A673 (cell line): ENCODE measurements around the gene C9orf50. TPM values are rescaled to one million over a fixed set of nuclear protein-coding genes. Genes with fewer than 3 reads are reported as not detected.

Experiments used
- BruUV-seq: library from RNA; stranded (reverse); fragments of 400-500 nt; replicated peaks from 2 replicates; lab custom pipeline; 2021; lab: Mats Ljungman, UMichigan
- CTCF ChIA-PET: fragments of 300-600 bp; sonication (Branson Sonifier 250); formaldehyde crosslinking; loops from one replicate; lab custom pipeline; 2022; ENCODE audit warnings: antibody characterized with exemption; lab: Charles Lee
- POLR2A ChIA-PET: fragments of 300-600 bp; sonication (Branson Sonifier 250); formaldehyde crosslinking; loops from one replicate; lab custom pipeline; 2022; ENCODE audit warnings: antibody characterized with exemption; ENCODE audit not compliant: low non-redundant PET; lab: Charles Lee
- DNase-seq: peaks from one replicate; pipeline ENCODE4 v3.0.0-alpha.2; 2015; ENCODE audit warnings: low spot score
- H3K27ac ChIP-seq: fragments of 200-600 bp; sonication (generic); 2 replicates; pipeline ENCODE4 v1.5.1; 2016; ENCODE audit warnings: mixed run types, low read depth, mild to moderate bottlenecking, mixed read lengths, antibody characterized with exemption, low read length; ENCODE audit not compliant: poor library complexity, severe bottlenecking
- H3K27me3 ChIP-seq: fragments of 200-600 bp; sonication (generic); replicated peaks from 2 replicates; pipeline ENCODE4 v1.6.1; 2017; ENCODE audit warnings: mixed run types, low read depth, mild to moderate bottlenecking, mixed read lengths, antibody characterized with exemption, low read length; ENCODE audit not compliant: insufficient read depth, poor library complexity
- H3K36me3 ChIP-seq: fragments of 200-600 bp; sonication (generic); 2 replicates; pipeline ENCODE4 v1.6.1; 2016; ENCODE audit warnings: mixed run types, mild to moderate bottlenecking, mixed read lengths, antibody characterized with exemption, low read length; ENCODE audit not compliant: insufficient read depth, poor library complexity, severe bottlenecking
- H3K4me1 ChIP-seq: fragments of 200-600 bp; sonication (generic); 2 replicates; pipeline ENCODE4 v1.6.1; 2017; ENCODE audit warnings: mixed run types, mild to moderate bottlenecking, mixed read lengths, antibody characterized with exemption, low read length; ENCODE audit not compliant: insufficient read depth, poor library complexity, severe bottlenecking
- H3K4me3 ChIP-seq: fragments of 200-600 bp; sonication (generic); 2 replicates; pipeline ENCODE4 v1.5.1; 2016; ENCODE audit warnings: low read depth, mixed run types, mild to moderate bottlenecking, mixed read lengths, low read length; ENCODE audit not compliant: poor library complexity, severe bottlenecking
- H3K9me3 ChIP-seq: fragments of 200-600 bp; sonication (generic); 2 replicates; pipeline ENCODE4 v1.6.1; 2016; ENCODE audit warnings: mixed run types, low read depth, mild to moderate bottlenecking, mixed read lengths, antibody characterized with exemption, low read length; ENCODE audit not compliant: poor library complexity, severe bottlenecking
- EZH2 ChIP-seq: fragments of 200-600 bp; sonication (generic); IDR thresholded peaks from 2 replicates; pipeline ENCODE4 v1.6.1; 2017; ENCODE audit warnings: borderline replicate concordance, low read depth, mild to moderate bottlenecking, mixed read lengths, antibody characterized with exemption, low read length; ENCODE audit not compliant: poor library complexity, severe bottlenecking
- intact Hi-C: fragments of 100-400 bp; cut with micrococcal nuclease; formaldehyde crosslinking; loops from one replicate; pipeline ENCODE4 v1.10.0; 2022; ENCODE audit not compliant: unreplicated experiment
- total RNA-seq: library from RNA; stranded (reverse); gene quantifications from 2 replicates; pipeline ENCODE4 v1.2.3, GENCODE V29; 2021
- TF ChIP-seq, protein P1 (sequence below): fragments of 300-800, 200-600 bp; sonication (generic); conservative IDR thresholded peaks from 2 replicates; pipeline ENCODE4 v1.5.1; 2017; ENCODE audit warnings: low read depth, mild to moderate bottlenecking, antibody characterized with exemption, low read length, moderate library complexity, mixed read lengths

Gene C9orf50
- total RNA-seq, 1 experiment from 2014 or later, result not detected

DNA sequence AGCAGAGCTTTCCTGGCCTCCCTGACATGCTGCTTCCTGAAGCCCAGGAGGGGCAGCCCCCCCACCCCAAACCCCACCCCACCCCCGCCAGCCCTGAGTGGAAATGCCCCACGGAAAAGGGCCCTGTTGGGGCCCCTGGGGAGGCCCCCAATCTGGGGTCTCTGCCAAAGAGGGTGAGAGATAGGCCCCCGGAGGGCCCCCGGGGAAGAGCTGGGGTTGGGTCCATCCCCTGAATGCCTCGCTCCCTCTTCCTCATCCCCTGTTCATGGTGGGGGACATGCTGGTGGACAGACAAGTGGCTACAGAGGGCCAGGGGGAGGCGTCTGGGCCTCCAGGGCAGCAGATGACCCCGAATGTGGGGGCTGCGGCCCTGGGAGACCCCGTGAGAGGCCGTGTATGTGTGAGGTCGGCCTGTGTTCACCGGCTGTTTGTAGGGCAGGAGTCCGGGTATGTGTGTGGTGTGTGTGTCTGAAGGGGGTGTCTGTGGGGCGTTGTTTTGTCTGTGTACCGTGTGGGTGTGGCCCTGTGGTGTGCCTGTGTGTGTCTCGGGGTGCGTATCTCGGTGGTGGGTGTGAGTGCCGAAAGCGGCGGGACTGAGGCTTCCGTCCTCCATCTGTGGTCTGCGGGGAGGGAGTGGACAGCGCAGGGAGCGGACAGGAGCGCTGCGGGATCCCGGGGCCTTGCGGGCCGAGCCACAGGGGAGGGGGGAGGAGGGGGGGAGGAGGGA lies 11.3 kb downstream of the C9orf50 start:
- ChIA-PET POLR2A (interaction anchor here (0.6 kb wide), 2 partner anchors 40 to 491 kb away, joined by 3 to 13 read pairs; no protein-coding TSS in a partner anchor), CTCF (interaction anchor here (0.5 to 0.8 kb wide), 2 partner anchors 470 to 478 kb away, joined by 3 to 5 read pairs; no protein-coding TSS in a partner anchor)
- peak overlapping the region; percentile 81 for H3K4me3 ChIP-seq
- intact Hi-C loops, result loop anchor here (1.0 to 10.0 kb wide), 5 partner anchors 115 to 602 kb away; no protein-coding TSS in a partner anchor
- no peaks in the 10 kb centered on the region for H3K9me3 ChIP-seq
- DNase-seq, result no peak
- peaks cover 48% of the 10 kb centered on the region for H3K4me1 ChIP-seq
- BruUV-seq, result no TSS peak
- TF ChIP-seq, protein P1, sequence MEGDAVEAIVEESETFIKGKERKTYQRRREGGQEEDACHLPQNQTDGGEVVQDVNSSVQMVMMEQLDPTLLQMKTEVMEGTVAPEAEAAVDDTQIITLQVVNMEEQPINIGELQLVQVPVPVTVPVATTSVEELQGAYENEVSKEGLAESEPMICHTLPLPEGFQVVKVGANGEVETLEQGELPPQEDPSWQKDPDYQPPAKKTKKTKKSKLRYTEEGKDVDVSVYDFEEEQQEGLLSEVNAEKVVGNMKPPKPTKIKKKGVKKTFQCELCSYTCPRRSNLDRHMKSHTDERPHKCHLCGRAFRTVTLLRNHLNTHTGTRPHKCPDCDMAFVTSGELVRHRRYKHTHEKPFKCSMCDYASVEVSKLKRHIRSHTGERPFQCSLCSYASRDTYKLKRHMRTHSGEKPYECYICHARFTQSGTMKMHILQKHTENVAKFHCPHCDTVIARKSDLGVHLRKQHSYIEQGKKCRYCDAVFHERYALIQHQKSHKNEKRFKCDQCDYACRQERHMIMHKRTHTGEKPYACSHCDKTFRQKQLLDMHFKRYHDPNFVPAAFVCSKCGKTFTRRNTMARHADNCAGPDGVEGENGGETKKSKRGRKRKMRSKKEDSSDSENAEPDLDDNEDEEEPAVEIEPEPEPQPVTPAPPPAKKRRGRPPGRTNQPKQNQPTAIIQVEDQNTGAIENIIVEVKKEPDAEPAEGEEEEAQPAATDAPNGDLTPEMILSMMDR, result no peak
- no peak for TF ChIP-seq EZH2
- no peak overlapping the region for H3K27ac ChIP-seq
- H3K27me3 ChIP-seq, result no peaks in the 10 kb centered on the region
- no peaks in the 10 kb centered on the region for H3K36me3 ChIP-seq

DNA sequence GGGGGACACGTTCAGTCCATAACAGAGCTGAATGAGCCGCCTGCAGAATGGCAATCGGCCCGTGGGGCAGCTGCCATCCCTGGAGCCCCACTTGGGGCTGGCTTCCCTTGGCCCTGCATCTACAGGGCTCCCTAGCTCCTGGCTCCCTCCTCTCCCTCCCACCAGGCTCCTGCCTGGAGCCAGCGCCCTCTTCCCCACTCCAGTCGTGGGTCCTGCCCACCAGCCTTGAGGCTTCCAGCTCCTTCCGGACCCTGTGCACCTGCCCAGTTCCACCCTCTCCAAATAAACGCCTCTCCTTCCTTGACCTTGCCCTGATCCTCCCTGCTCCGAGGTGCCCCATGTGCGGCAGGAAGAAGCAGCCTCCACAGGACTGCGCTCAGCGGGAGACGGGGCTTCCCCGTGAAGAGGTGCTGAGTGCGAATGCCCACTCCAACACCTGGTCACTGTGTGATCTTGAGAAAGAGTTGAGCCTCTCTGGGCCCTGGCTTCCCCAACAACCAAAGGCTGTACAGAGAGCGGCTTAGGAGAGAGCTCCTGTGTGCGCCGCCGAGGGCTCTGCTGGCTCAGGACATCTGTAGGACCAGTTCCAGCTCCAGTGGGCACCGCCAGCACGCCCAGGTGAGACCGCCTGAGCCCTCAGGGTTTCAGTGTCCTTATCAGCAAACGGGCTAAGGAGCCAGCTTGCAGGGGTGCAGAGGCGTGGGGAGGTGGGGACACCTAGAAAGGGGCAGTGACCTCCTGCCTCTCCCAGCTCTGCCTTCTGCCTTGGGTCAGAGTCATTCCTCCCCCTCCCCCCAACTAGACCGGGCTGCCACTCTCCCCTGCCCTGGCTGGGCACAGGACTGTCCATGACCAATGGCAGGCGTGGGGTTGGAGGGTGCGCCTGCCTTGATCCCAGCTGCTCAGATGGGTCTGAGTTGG lies 12.1 kb downstream of the C9orf50 start:
- peaks cover 53% of the 10 kb centered on the region for H3K4me1 ChIP-seq
- no peaks in the 10 kb centered on the region for H3K36me3 ChIP-seq
- CTCF ChIA-PET, result interaction anchor here (0.5 to 0.8 kb wide), 3 partner anchors 435 to 469 kb away, joined by 3 to 11 read pairs (median 5); no protein-coding TSS in a partner anchor
- no TSS peak for BruUV-seq
- no peak for DNase-seq
- no peak overlapping the region for H3K4me3 ChIP-seq
- H3K9me3 ChIP-seq, result no peaks in the 10 kb centered on the region
- POLR2A ChIA-PET, result interaction anchor here (0.6 to 1.2 kb wide), 3 partner anchors 40 to 490 kb away, joined by 3 to 13 read pairs (median 4); partner anchors contain the start of gene IER5L
- TF ChIP-seq EZH2, result no peak
- TF ChIP-seq, protein P1, result no peak
- peak overlapping the region; percentile 24 for H3K27ac ChIP-seq
- no peaks in the 10 kb centered on the region for H3K27me3 ChIP-seq
- intact Hi-C loops, result loop anchor here (10.0 kb wide), 1 partner anchor 114 kb away; no protein-coding TSS in a partner anchor

DNA sequence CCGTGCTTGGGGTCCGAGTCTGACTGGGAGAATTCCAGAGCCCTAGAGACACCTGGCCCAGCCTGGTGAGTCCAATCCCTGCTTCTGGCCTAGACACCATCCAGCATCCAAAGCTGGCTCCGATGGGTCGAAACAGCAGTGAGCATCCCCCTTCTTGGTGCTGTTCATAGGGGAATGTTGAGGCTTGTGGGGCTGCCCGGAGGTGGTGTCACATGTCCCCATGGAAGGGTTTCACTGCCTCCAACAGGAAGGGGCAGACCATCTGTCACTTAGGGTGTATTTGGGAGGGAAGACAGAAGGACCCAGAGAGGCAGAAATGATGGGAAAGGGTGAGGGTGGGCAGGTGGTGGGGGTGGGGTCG lies 13.9 kb downstream of the C9orf50 start:
- no peaks in the 10 kb centered on the region for H3K27me3 ChIP-seq
- no TSS peak for BruUV-seq
- intact Hi-C loops, result loop anchor here (10.0 kb wide), 1 partner anchor 112 kb away; no protein-coding TSS in a partner anchor
- TF ChIP-seq, protein P1, result no peak
- no peak for TF ChIP-seq EZH2
- H3K4me1 ChIP-seq, result peaks cover 62% of the 10 kb centered on the region
- peak overlapping the region; percentile 66 for H3K27ac ChIP-seq
- CTCF ChIA-PET, result no interaction called here
- H3K9me3 ChIP-seq, result no peaks in the 10 kb centered on the region
- no peak overlapping the region for H3K4me3 ChIP-seq
- no peaks in the 10 kb centered on the region for H3K36me3 ChIP-seq
- POLR2A ChIA-PET, result interaction anchor here (0.6 kb wide), 1 partner anchor 15 kb away, joined by 5 read pairs; no protein-coding TSS in a partner anchor
- no peak for DNase-seq
